ENCODE data around the gene GALNT13.

The GALNT13 gene

GRCh38 chr2:154324601-154325000, 452.9 kb downstream of the GALNT13 start:
- no peak for ATAC-seq

- ATAC-seq: no peak
These were observed 457.8 kb downstream of the GALNT13 start for GRCh38 chr2:154329510-154329909.

- ATAC-seq: no peak
These were observed 460.1 kb downstream of the GALNT13 start for GRCh38 chr2:154331784-154332183.

- ATAC-seq: no peak
These were observed 464.5 kb downstream of the GALNT13 start for GRCh38 chr2:154336201-154336600.

- ATAC-seq: no peak
These were observed 466.7 kb downstream of the GALNT13 start for GRCh38 chr2:154338352-154338967.

- ATAC-seq: no peak
These were observed 471.6 kb downstream of the GALNT13 start for GRCh38 chr2:154343282-154343681.

- no peak for ATAC-seq
These were observed 479.2 kb downstream of the GALNT13 start for GRCh38 chr2:154350911-154351310.

GRCh38 chr2:154361276-154361675, 489.6 kb downstream of the GALNT13 start:
- ATAC-seq: no peak

GRCh38 chr2:154368153-154368552, 496.4 kb downstream of the GALNT13 start:
- ATAC-seq: no peak

- ATAC-seq: no peak
These were observed 499.2 kb downstream of the GALNT13 start for GRCh38 chr2:154370873-154371272.

GRCh38 chr2:154374416-154374815, 502.7 kb downstream of the GALNT13 start:
- ATAC-seq: no peak

- ATAC-seq: no peak
These were observed 503.8 kb downstream of the GALNT13 start for GRCh38 chr2:154375579-154375931.

- ATAC-seq: no peak
These were observed 510.4 kb downstream of the GALNT13 start for GRCh38 chr2:154381931-154382794.

GRCh38 chr2:154386186-154386585, 514.5 kb downstream of the GALNT13 start:
- ATAC-seq: no peak

GRCh38 chr2:154391051-154391450, 519.3 kb downstream of the GALNT13 start:
- no peak for ATAC-seq

- ATAC-seq: no peak
These were observed 520.5 kb downstream of the GALNT13 start for GRCh38 chr2:154392256-154392655.

GRCh38 chr2:154394600-154394999, 522.9 kb downstream of the GALNT13 start:
- no peak for ATAC-seq

GRCh38 chr2:154400563-154401290, 529.0 kb downstream of the GALNT13 start:
- ATAC-seq: no peak

- no peak for ATAC-seq
These were observed 530.5 kb downstream of the GALNT13 start for GRCh38 chr2:154402213-154402612.

GRCh38 chr2:154403242-154403790, 531.6 kb downstream of the GALNT13 start:
- ATAC-seq: no peak

GRCh38 chr2:154408786-154409185, 537.1 kb downstream of the GALNT13 start:
- no peak for ATAC-seq

GRCh38 chr2:154422251-154422650, 550.5 kb downstream of the GALNT13 start:
- no peak for ATAC-seq

- no peak for ATAC-seq
These were observed 554.3 kb downstream of the GALNT13 start for GRCh38 chr2:154425994-154426393.
